ENCODE data around the gene RAB3IL1.
A peak's percentile ranks its signal among the peaks of the same experiment; 100 is the strongest.

Gene RAB3IL1

GRCh38 chr11:61951484-61952135 is 34.2 kb upstream of the RAB3IL1 start:
- no peak overlapping the region for H3K4me3 ChIP-seq (ENCODE audit: extremely low read depth, insufficient read depth, low read length, poor library complexity, severe bottlenecking)
- H3K9me3 ChIP-seq (ENCODE audit: control insufficient read depth, low read length): no peaks in the 10 kb centered on the region
- 92 to 95% methylated on average over 10 to 11 of the region's 11 CpGs for WGBS, 2 experiments (ENCODE audit: insufficient coverage in 2 of 2)
- H3K27ac ChIP-seq (ENCODE audit: low read depth, low read length, severe bottlenecking): no peak overlapping the region
- no peaks in the 10 kb centered on the region for H3K36me3 ChIP-seq (ENCODE audit: control insufficient read depth, insufficient read depth, low read length)
- peaks cover 4% of the 10 kb centered on the region for H3K4me1 ChIP-seq (ENCODE audit: control insufficient read depth, insufficient read depth, low read length, poor library complexity, severe bottlenecking)

GRCh38 chr11:61950035-61950547 is 32.7 kb upstream of the RAB3IL1 start, which contains the start of gene BEST1:
TSS of gene BEST1 (plus strand) at chr11:61950351. CDS start at chr11:61951807, 1,456 bp downstream.
- Histone ChIP-seq H3K36me3 (ENCODE audit: control insufficient read depth, insufficient read depth, low read length) (no peaks in the 10 kb centered on the region), H3K4me1 (ENCODE audit: control insufficient read depth, insufficient read depth, low read length, poor library complexity, severe bottlenecking) (peaks cover 4% of the 10 kb centered on the region), H3K9me3 (ENCODE audit: control insufficient read depth, low read length) (no peaks in the 10 kb centered on the region), H3K27ac (ENCODE audit: low read depth, low read length, severe bottlenecking) (peak within 1 kb of the TSS; percentile 67), H3K4me3 (ENCODE audit: extremely low read depth, insufficient read depth, low read length, poor library complexity, severe bottlenecking) (no peak within 1 kb of the TSS)
- WGBS, 2 experiments (ENCODE audit: insufficient coverage in 2 of 2): 96 to 97% methylated on average over 8 of the region's 8 CpGs

- peak overlapping the region; percentile 67 for H3K27ac ChIP-seq (ENCODE audit: low read depth, low read length, severe bottlenecking)
- no peaks in the 10 kb centered on the region for H3K36me3 ChIP-seq (ENCODE audit: control insufficient read depth, insufficient read depth, low read length)
- WGBS, 2 experiments (ENCODE audit: insufficient coverage in 2 of 2): 57 to 84% methylated on average over 7 of the region's 9 CpGs
- H3K4me3 ChIP-seq (ENCODE audit: extremely low read depth, insufficient read depth, low read length, poor library complexity, severe bottlenecking): no peak overlapping the region
- H3K4me1 ChIP-seq (ENCODE audit: control insufficient read depth, insufficient read depth, low read length, poor library complexity, severe bottlenecking): peaks cover 4% of the 10 kb centered on the region
- H3K9me3 ChIP-seq (ENCODE audit: control insufficient read depth, low read length): no peaks in the 10 kb centered on the region
Measured at GRCh38 chr11:61949169-61950034, 32.0 kb upstream of the RAB3IL1 start.

GRCh38 chr11:61948505-61948904 is 31.1 kb upstream of the RAB3IL1 start:
- 90 to 100% methylated on average over 4 to 5 of the region's 7 CpGs for whole genome bisulfite sequencing, 2 experiments (ENCODE audit: insufficient coverage in 2 of 2)
- Histone ChIP-seq H3K9me3 (ENCODE audit: control insufficient read depth, low read length) (no peaks in the 10 kb centered on the region), H3K4me3 (ENCODE audit: extremely low read depth, insufficient read depth, low read length, poor library complexity, severe bottlenecking) (no peak overlapping the region), H3K36me3 (ENCODE audit: control insufficient read depth, insufficient read depth, low read length) (no peaks in the 10 kb centered on the region), H3K27ac (ENCODE audit: low read depth, low read length, severe bottlenecking) (no peak overlapping the region), H3K4me1 (ENCODE audit: control insufficient read depth, insufficient read depth, low read length, poor library complexity, severe bottlenecking) (peaks cover 4% of the 10 kb centered on the region)

- H3K27ac ChIP-seq (ENCODE audit: low read depth, low read length, severe bottlenecking): no peak overlapping the region
- 0% methylated on average over 2 to 3 of the region's 8 CpGs for WGBS, 2 experiments (ENCODE audit: insufficient coverage in 2 of 2)
- H3K36me3 ChIP-seq (ENCODE audit: control insufficient read depth, insufficient read depth, low read length): no peaks in the 10 kb centered on the region
- peaks cover 4% of the 10 kb centered on the region for H3K4me1 ChIP-seq (ENCODE audit: control insufficient read depth, insufficient read depth, low read length, poor library complexity, severe bottlenecking)
- no peaks in the 10 kb centered on the region for H3K9me3 ChIP-seq (ENCODE audit: control insufficient read depth, low read length)
- H3K4me3 ChIP-seq (ENCODE audit: extremely low read depth, insufficient read depth, low read length, poor library complexity, severe bottlenecking): no peak overlapping the region
Measured at GRCh38 chr11:61947486-61948210, 30.3 kb upstream of the RAB3IL1 start.

GRCh38 chr11:61946894-61947293 is 29.5 kb upstream of the RAB3IL1 start:
- Histone ChIP-seq H3K4me3 (ENCODE audit: extremely low read depth, insufficient read depth, low read length, poor library complexity, severe bottlenecking) (no peak overlapping the region), H3K27ac (ENCODE audit: low read depth, low read length, severe bottlenecking) (no peak overlapping the region), H3K36me3 (ENCODE audit: control insufficient read depth, insufficient read depth, low read length) (no peaks in the 10 kb centered on the region), H3K9me3 (ENCODE audit: control insufficient read depth, low read length) (no peaks in the 10 kb centered on the region), H3K4me1 (ENCODE audit: control insufficient read depth, insufficient read depth, low read length, poor library complexity, severe bottlenecking) (peaks cover 4% of the 10 kb centered on the region)
- 95 to 98% methylated on average over 4 of the region's 5 CpGs for WGBS, 2 experiments (ENCODE audit: insufficient coverage in 2 of 2)

GRCh38 chr11:61945191-61945590 is 27.8 kb upstream of the RAB3IL1 start:
- Histone ChIP-seq H3K4me1 (ENCODE audit: control insufficient read depth, insufficient read depth, low read length, poor library complexity, severe bottlenecking) (peaks cover 4% of the 10 kb centered on the region), H3K4me3 (ENCODE audit: extremely low read depth, insufficient read depth, low read length, poor library complexity, severe bottlenecking) (no peak overlapping the region), H3K36me3 (ENCODE audit: control insufficient read depth, insufficient read depth, low read length) (no peaks in the 10 kb centered on the region), H3K9me3 (ENCODE audit: control insufficient read depth, low read length) (no peaks in the 10 kb centered on the region), H3K27ac (ENCODE audit: low read depth, low read length, severe bottlenecking) (no peak overlapping the region)
- WGBS, 2 experiments (ENCODE audit: insufficient coverage in 2 of 2): 87 to 91% methylated on average over 12 of the region's 13 CpGs

GRCh38 chr11:61940466-61940865 is 23.1 kb upstream of the RAB3IL1 start:
- Histone ChIP-seq H3K4me1 (ENCODE audit: control insufficient read depth, insufficient read depth, low read length, poor library complexity, severe bottlenecking) (no peaks in the 10 kb centered on the region), H3K36me3 (ENCODE audit: control insufficient read depth, insufficient read depth, low read length) (no peaks in the 10 kb centered on the region), H3K9me3 (ENCODE audit: control insufficient read depth, low read length) (peaks cover 4% of the 10 kb centered on the region), H3K27ac (ENCODE audit: low read depth, low read length, severe bottlenecking) (no peak overlapping the region), H3K4me3 (ENCODE audit: extremely low read depth, insufficient read depth, low read length, poor library complexity, severe bottlenecking) (no peak overlapping the region)
- WGBS, 2 experiments (ENCODE audit: insufficient coverage in 2 of 2): 92 to 95% methylated on average over 10 of the region's 10 CpGs

GRCh38 chr11:61935861-61936260 is 18.5 kb upstream of the RAB3IL1 start:
- Histone ChIP-seq H3K36me3 (ENCODE audit: control insufficient read depth, insufficient read depth, low read length) (no peaks in the 10 kb centered on the region), H3K9me3 (ENCODE audit: control insufficient read depth, low read length) (peaks cover 4% of the 10 kb centered on the region), H3K4me3 (ENCODE audit: extremely low read depth, insufficient read depth, low read length, poor library complexity, severe bottlenecking) (no peak overlapping the region), H3K4me1 (ENCODE audit: control insufficient read depth, insufficient read depth, low read length, poor library complexity, severe bottlenecking) (no peaks in the 10 kb centered on the region), H3K27ac (ENCODE audit: low read depth, low read length, severe bottlenecking) (no peak overlapping the region)
- 44 to 63% methylated on average over 1 of the region's 2 CpGs for WGBS, 2 experiments (ENCODE audit: insufficient coverage in 2 of 2)

- H3K36me3 ChIP-seq (ENCODE audit: control insufficient read depth, insufficient read depth, low read length): no peaks in the 10 kb centered on the region
- H3K4me1 ChIP-seq (ENCODE audit: control insufficient read depth, insufficient read depth, low read length, poor library complexity, severe bottlenecking): no peaks in the 10 kb centered on the region
- H3K9me3 ChIP-seq (ENCODE audit: control insufficient read depth, low read length): no peaks in the 10 kb centered on the region
- no peak overlapping the region for H3K4me3 ChIP-seq (ENCODE audit: extremely low read depth, insufficient read depth, low read length, poor library complexity, severe bottlenecking)
- no peak overlapping the region for H3K27ac ChIP-seq (ENCODE audit: low read depth, low read length, severe bottlenecking)
- 89 to 100% methylated on average over 2 to 3 of the region's 3 CpGs for WGBS, 2 experiments (ENCODE audit: insufficient coverage in 2 of 2)
Measured at GRCh38 chr11:61930933-61931332, 13.6 kb upstream of the RAB3IL1 start.
